ENCODE data around the gene CTF1.
A peak's percentile ranks its signal among the peaks of the same experiment; 100 is the strongest.

Gene CTF1

GRCh38 chr16:30895627-30896260, 670 bp upstream of the CTF1 start:
- FAIRE-seq (no peak), DNase-seq (ENCODE audit: insufficient read length, low spot score) (no peak)
- TF ChIP-seq CTCF (IDR thresholded peaks at IDR 0.05; ENCODE audit: insufficient read depth, missing control alignments): no peak

GRCh38 chr16:30896889-30897733, 697 bp downstream of the CTF1 start:
- TF ChIP-seq CTCF (IDR thresholded peaks at IDR 0.05; ENCODE audit: insufficient read depth, missing control alignments): no peak
- DNase-seq (ENCODE audit: insufficient read length, low spot score) (peak; percentile 48), FAIRE-seq (no peak)

- FAIRE-seq: no peak
- no peak for DNase-seq (ENCODE audit: insufficient read length, low spot score)
- no peak for TF ChIP-seq CTCF (IDR thresholded peaks at IDR 0.05; ENCODE audit: insufficient read depth, missing control alignments)
Observed at GRCh38 chr16:30899794-30900193, 3.4 kb downstream of the CTF1 start.

GRCh38 chr16:30900588-30900987, 4.2 kb downstream of the CTF1 start:
- DNase-seq (ENCODE audit: insufficient read length, low spot score) (no peak), FAIRE-seq (no peak)
- TF ChIP-seq CTCF (IDR thresholded peaks at IDR 0.05; ENCODE audit: insufficient read depth, missing control alignments): no peak

GRCh38 chr16:30901201-30902028, 5.0 kb downstream of the CTF1 start:
- no peak for TF ChIP-seq CTCF (IDR thresholded peaks at IDR 0.05; ENCODE audit: insufficient read depth, missing control alignments)
- FAIRE-seq (no peak), DNase-seq (ENCODE audit: insufficient read length, low spot score) (no peak)

- DNase-seq (ENCODE audit: insufficient read length, low spot score) (peak; percentile 78), FAIRE-seq (no peak)
- TF ChIP-seq CTCF (IDR thresholded peaks at IDR 0.05; ENCODE audit: insufficient read depth, missing control alignments): peak; percentile 31
Observed at GRCh38 chr16:30902029-30902972, 5.9 kb downstream of the CTF1 start.
